Hematopoietic multipotent progenitor cell treated with erythropoietin and hydrocortisone succinate and interleukin-3 and kit ligand, for 15 days (in vitro differentiated cells): Measurements from ENCODE around the gene CPXM2.

Source experiments
- DNase-seq: peaks from one replicate; pipeline ENCODE4 v3.0.0-alpha.2; 2015; ENCODE audit warnings: low spot score

CPXM2 gene

DNA sequence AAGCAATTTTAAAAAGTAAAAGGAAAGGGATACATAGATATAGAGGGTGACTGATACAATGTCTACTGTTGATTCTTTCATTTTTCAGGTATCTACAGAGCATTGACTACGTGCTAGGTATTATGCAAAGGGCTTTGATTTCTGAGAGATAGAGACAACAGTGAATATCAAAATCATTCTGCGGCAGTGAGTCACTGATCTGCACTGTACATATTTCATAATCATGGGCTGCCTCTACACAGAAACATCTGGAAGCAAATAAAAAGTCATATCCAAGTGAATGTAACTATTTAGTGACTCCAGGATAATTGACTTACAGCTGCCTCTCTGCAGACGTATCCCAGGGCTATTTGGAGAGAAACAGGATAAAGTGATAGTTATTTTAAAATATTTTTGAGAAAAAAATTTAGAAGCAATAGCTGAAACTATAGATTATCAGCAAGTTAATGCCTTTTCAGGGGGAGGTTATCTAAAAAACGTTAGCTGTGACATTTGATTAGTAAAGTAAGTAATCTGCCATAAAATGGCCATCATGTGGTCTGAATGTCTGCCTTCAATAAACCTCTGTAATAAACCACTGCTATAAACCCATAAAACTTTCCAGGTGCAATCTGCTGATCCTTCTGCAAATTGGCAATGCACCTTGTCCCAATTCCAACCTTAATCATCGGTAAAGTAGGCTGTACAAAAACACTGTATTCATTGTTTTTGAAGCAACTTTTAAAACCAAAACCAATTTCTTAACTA lies 43.7 kb downstream of the CPXM2 start:
- no peak for DNase-seq

DNA sequence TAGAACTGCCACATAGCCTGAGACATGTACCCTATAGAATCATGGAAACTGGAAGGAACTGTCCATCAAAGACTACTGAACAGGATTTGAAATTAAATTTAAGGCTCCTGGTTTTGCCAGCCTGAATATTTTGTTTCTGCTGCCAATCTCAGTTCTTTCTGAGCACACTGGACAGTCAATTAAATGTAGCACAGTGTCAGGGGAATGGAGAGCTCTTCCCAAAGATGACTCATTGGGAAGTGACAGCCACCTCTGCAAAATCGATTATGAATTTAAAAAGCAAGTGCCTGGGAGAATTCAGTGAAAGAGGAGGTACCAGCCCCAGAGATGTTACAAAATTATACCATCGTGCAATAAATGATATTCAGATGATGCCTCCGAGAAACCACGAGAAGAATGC lies 47.8 kb downstream of the CPXM2 start:
- DNase-seq, result no peak

DNA sequence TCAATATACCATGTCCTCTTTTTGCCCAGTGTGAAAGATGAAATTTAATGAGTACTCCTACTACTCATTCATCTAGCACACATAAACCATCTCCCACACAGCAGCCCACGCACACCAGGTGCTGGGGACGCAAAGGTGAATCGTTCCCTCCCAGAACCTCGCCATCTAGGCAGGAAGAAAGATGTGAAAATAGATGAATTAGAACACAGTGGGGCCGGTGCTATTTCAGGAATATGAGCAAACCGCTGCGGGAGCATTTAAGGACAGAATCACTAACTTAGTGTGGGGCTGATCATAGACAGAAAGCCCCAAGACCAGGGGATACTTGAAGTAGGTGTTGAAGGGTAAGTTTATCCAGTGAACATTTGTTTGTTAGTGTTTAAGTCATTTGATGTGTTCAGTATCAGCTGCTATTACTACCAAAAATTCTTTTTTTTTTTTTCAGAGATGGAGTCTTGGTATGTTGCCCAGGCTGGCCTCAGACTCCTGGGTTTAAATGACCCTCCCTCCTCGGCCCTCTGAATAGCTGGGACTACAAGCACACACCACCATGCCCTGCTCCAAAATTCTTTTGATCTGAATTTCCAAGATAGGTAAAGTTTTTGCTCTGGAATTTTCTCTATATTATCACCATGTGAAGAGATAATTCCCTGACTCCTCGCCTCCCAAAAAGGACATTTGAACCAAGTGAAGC lies 48.8 kb downstream of the CPXM2 start:
- no peak for DNase-seq

DNA sequence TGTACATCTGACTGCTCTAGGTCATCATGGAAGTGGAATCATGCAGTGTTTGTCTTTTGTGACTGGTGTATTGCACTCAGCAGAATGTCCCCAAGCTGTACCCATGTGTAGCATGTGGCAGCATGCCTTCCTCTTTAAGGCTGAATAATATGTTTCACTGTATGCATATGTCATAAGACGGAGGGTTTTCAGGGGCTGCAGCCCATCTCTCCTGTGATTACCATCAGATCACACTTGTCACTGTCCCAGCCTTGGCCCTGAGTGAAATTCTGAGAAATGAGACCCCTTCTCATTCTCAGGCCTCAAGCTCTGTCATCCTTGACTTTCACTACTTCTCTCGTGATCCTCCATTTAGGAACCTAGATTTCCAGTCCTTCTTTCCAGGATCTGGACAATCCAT lies 50.0 kb downstream of the CPXM2 start:
- DNase-seq, result no peak

DNA sequence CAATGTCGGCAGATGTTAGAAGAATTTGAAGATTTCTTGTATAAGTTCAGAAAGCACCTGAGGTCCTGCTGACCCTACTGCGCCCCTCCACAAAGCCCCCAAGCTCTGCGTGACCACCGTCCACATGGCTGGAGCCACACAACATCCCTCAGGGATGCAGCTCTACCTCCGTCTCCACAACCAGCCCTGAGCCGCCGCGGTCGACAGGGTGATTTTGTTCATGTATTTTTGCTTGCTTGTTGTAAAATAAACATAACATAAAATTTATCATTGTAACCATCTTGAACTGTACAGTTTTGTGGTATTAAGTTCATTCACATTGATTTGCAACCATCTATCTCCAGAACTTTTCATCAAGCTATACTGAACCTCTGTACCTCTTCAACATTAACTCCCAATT lies 50.5 kb downstream of the CPXM2 start:
- DNase-seq, result no peak

DNA sequence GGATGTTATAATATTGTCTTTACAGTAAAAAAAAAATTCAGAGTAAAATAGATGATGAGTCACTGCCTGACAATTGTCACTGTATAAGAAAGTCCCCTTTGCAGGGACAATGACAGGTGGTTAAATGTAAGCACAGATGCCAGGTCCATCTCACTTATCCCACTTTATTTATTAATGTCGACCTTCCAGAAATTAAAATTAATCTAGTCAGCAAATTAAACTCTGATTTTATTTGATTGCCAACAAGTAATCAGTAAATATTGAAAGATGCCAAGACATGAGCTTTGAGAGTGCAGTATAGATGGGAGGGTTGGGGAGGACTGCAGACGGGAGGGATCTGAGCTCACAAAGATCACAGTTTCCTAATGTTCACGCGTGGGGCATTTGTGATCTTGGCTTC lies 50.9 kb downstream of the CPXM2 start:
- DNase-seq, result no peak

DNA sequence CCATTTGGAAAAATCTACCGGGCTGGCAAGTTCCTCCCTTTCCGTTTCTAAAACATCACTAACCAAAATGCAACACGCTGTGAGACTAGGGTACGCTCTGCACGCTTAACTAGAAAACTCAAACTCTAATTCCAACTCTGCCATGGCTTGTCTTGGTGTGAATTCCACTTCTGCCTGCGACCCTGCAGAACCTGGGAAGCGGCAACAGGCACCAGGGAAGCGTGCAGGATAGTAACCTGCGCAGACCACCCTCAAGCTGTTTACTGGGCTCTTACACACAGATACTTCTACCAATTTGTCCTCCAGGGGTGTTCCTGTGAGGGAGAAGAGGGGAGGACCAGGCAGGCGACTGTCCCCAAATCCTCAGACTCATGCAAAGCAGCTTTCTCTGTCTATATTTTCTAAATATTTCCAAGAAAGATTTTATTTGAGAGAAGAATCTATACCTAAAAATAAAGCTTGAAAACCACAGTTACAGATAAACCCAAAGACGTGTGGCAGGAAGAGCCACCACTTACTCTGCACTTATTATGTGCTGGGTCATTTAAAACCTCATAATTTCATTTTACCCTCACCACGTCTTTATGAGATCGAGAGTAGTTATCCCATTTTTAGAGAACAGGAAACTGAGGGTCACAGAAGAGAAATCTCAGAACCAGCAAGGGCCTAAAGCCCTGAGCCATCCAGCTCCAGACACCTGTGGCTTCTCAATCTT lies 52.9 kb downstream of the CPXM2 start:
- DNase-seq, result no peak

DNA sequence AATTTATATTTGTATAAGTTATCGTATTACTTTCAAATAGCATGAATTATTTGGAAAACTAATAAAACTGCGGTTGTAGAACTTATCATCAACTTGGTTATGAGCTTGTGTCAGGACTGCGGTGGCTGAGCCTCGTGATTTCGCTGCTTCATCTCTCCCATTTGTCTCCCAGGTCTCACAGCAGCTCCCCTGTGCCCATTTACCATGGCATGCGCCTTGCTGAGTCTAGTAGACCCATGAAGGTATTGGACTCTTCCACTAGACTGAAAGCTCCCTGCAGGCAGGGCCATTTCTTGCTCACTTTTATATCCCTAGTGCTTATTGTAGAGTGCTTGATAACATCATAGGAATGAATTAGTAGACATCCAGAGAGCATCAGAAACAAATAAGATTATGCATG lies 53.9 kb downstream of the CPXM2 start:
- no peak for DNase-seq

DNA sequence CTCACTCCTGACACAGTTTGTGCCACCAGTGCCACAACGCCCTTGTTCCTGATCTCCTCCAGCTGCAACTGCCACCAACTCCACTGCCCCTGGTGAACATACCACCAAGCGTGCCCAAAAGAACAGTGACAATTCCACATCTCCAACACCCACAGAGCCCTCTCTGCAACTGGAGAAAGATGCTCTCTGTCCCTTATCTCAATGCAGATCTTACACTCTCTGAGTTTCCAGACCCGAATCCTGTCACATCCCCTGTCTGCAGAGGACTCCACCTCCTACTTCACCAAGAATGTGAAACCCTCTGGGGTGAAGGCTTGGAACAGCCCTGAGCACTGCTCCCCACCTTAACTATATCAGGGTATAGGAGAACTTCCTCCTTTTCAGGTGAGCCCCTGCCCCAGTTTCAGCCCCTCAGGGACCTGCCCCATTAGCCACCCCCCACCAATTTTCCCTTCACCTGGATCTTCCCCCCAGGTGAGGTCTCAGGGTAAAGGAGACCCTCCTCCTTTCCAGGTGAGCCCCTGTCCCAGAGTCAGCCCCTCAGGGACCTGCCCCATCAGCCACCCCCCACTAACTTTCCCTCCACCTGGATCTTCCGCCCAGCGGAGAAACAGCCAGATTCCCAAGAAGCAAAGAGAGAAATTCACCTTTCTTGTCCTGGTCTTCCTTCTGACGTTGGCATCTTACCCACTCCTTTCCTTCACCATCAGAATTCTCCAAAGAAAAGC lies 55.0 kb downstream of the CPXM2 start:
- no peak for DNase-seq

DNA sequence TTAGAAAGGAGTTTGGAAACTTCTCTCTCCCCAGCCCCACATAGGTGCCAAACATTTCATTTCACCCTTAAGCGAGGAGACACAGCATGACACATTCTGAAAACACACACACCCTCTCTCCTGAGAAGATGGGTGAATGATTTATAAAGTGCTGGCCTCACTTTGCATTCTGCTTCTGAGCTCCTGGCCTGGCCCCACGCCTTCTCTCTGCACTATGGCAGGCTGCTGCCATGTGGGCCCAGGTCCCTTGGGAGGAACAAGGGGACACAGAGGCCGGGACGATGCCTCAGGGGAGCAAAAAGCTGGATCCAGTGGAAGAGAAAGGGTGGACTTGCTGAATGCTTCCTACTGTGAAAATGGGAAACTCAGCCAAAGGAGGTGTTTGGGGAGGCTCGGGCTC lies 56.0 kb downstream of the CPXM2 start:
- no peak for DNase-seq

DNA sequence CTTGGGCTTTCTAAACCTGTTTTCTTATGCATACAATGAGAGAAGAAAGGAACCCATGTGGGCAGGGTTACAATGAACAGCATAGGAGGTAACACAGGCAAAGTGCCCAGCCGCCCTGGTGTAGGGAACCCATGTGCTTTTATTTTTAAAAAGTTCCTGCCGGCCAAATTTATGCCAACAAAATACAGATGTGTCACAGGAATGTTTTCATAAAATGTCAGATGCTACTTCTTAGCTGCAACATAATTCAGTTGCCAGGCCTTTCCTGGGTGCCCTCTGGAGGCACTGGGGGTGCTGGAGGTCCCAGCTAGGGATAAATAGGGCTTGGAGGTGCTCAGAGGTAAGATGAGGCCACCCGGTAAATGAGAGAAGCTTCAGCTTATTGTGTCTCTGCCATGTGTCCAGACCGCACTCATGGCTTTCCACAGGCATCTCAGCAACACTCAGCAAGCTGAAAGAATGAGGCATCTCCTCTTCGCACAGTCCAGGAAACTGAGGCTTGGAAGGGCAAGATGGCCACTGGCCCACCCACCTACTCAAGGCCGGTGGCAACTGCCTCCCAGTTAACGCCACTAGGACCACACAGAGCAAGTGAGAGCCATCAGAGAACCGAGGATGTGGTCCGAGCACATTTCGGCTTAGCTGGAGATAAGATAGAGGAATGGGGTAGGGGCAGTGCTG lies 58.3 kb downstream of the CPXM2 start:
- no peak for DNase-seq

DNA sequence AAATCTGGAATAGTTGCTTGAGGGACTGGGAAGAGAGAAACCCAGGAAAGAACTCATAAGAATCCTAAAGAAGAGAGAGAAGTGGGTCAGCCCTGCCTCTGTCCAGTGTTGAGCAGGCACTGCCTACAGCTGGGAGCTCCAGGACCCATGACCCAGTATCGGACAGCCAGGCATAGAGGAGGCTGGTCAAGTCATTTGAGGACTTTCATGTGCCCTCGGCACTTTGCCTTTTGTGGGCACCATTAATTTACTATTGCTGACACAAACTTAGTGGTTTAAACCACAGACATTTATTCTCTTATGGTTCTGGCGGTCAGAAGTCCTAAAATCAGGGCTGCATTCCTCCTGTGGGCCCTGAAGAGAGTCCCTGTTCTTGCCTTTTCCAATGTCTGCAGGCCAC lies 60.3 kb downstream of the CPXM2 start:
- no peak for DNase-seq

DNA sequence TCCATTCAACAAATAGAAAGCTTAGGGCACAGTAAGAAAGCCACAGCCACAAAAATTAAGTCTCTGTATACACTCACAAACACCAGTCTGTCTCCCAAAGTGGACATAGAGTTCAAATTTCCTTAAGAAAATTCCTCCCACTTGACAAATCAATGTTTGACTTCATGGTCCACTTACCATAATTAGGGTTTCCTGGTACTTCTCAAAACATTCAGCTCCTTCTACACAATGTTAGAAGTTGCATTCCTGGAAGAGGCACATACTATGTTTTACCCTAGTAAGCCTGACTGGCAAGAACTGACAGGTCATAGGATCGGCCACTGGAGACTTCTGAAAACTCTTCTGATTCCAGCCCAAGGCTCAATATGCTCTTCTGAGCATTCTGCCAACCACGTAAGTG lies 70.5 kb downstream of the CPXM2 start:
- DNase-seq, result no peak

DNA sequence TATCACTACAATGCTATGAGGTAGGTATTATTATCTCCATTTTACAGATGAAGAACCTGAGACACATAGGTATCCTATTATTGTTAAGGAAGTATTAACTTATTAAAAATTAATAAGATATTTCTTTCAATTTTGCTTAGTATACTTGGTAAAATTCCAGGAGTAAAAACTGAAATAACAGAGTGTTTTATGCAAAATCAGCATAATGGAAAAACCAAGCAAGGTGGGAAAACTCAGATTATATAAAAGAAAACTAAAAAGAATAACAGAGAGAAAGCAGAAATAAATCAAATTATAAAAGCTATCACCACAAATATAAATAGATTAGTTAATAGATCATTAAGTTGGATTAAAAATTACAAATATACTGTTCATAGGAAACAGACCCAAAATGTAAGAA lies 82.0 kb downstream of the CPXM2 start:
- DNase-seq, result no peak

DNA sequence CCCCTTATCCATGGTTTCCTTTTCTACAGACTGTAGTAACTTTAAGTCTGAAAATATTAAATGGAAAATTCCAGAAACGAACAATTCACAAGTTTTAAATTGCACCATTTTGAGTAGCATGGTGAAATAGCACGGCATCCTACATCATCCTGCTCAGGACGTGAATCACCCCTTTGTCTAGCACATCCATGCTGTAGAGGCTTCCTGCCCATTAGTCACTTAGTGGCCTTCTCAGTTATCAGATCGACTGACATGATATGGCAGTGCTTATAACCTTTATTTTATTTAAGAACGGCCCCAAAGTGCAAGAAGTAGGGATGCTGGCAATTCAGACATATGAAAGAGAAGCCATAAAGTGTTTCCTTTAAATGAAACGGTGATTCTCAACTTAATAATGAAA lies 82.7 kb downstream of the CPXM2 start:
- DNase-seq, result no peak

DNA sequence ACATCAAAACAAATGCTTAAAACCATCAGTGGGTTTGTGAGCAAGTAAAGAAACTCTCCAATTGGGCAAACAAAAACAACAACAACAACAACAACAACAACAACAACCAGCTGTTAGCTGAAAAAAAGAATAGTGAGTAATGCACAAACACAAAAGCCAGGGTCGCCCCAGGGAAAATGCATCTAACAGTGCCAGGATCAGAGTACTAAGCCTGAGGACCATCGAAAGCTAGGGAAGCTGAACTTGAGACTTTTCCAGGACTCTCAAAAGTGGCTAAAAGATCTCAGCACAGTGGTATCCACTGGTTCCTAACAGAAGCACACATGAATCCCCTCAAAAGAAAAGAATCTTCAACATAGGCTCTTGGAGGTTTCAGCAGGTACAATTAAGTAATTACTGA lies 83.3 kb downstream of the CPXM2 start:
- DNase-seq, result no peak

DNA sequence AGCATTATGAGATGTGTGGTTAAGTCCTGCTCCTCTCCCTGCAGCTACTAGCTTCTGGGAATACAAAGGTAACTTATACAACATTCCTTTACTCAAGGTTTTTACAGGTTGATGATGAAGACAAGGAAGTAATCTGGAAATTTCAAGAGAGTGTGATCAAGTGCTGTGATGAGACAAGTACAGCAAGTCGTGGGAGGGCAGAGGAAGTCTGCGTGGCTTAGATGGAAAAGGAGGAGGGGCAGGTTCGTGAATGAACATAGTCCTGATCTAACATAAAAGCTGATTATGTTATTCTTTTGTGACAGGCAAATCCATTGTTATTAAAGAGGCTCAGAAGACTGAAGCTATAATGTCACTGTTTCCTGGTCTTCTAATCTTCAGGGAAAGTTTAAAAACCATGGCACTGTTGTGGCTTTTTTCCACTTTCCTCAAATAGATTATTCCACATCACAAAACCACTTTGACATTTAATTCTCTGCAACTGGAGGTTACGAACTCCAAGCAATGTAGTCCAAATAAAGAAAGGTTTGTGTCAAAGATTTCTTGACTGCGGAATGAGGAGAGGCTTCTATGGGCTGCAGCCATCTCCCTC lies 84.1 kb downstream of the CPXM2 start:
- DNase-seq, result no peak

DNA sequence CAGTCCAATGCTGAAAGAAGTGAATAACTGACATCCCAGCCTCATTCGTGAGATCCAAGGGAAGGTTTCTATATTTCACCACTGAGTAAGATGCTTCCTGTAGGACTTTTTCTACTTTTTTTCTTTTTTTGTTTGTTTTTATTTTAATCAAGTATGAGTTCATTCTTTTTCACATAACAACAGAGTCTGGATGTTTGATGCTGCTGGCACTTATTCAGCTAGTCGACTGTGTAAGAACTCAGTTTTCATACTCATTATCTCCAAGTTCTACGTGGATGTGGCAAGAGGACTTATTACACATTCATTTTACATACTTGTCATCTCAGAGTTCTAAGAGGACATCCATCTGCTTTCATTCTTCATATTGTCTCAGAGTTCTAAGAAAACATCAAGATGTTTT lies 86.9 kb downstream of the CPXM2 start:
- DNase-seq, result no peak

DNA sequence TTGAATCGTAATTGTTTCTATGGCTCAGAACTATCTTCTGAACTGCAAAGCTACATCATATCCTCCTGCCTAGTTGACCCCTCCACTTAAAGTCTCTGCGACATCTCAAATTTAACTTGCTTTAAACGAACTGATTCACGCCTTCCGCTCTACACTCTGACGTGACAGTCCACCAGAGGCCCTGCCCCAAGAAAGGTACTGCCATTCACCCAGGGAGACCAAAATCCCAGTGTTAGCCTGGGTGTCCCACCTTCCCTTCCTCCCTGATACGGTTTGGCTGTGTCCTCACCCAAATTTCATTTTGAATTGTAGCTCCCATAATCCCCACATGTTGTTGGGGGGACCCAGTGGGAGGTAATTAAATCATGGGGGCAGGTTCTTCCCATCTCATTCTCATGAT lies 90.8 kb downstream of the CPXM2 start:
- DNase-seq, result no peak

DNA sequence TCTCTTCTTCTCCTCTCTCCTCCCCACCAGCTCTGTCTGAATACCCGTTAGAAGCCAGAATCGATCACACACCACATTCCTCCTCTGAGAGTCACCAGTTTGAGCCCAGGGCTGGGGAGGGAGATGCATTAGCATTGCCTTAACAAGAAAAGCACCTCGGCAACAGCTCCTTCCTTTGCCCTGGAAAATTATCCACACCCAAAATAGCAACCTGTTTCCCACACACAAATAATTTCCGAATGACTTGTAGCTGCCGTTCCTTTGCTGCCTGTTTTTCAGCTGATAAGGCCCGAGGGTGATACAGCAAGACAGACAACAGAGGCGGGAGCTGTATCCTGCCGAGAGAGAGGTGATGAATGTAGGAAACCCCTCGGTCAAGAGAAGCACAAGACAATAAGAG lies 91.3 kb downstream of the CPXM2 start:
- no peak for DNase-seq

DNA sequence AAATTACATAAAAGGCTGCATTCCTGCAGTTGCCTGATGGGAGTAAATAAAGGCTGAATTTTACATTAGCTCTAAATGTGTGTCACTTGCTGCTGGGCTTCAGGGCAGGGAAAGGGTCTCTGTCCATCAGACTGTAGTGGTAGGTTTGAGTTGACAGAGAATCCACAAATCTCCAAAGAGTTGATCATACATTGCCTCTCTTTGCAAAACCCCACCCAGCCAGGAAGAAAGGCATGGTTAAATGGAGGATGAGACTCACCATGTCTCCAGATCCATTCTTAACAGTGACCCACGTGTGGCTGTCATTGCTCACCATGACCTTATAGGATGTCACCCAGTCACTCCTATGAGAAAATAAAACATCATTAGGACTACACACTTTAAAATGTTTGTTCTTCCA lies 92.8 kb downstream of the CPXM2 start:
- no peak for DNase-seq

DNA sequence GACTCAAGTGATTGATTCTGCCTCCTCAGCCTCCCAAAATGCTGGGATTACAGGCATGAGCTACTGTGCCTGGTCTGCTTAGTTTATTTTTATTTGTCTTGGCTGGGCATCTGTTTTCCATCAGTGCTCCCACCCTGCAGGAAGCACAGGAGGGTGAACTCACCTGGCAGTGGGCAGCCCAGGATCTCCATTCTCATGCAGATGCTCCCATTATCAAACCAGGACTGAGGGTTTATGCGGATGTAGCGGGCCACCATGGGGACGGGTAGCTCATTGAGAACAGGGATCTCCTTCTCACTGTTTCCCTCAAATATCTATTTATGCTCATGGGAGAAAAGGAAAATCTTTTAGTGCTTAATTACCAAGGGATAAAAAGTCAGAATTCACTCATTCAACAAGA lies 93.8 kb downstream of the CPXM2 start:
- no peak for DNase-seq
